ENCODE results near the gene MYL2.
A peak's percentile ranks its signal among the peaks of the same experiment; 100 is the strongest.

The MYL2 gene

GRCh38 chr12:110888256-110888991 lies 32.0 kb downstream of the MYL2 start:
- no peak for DNase-seq

GRCh38 chr12:110885152-110885840 lies 35.1 kb downstream of the MYL2 start:
- peak; percentile 56 for DNase-seq

GRCh38 chr12:110883251-110883650 lies 37.1 kb downstream of the MYL2 start:
- no peak for DNase-seq

GRCh38 chr12:110880651-110881050 lies 39.7 kb downstream of the MYL2 start:
- no peak for DNase-seq

- DNase-seq: no peak
Measured at GRCh38 chr12:110874781-110875180, 45.6 kb downstream of the MYL2 start.

- no peak for DNase-seq
Measured at GRCh38 chr12:110874351-110874750, 46.0 kb downstream of the MYL2 start.

- no peak for DNase-seq
Measured at GRCh38 chr12:110872100-110872499, 48.3 kb downstream of the MYL2 start.

- no peak for DNase-seq
Measured at GRCh38 chr12:110869803-110870202, 50.6 kb downstream of the MYL2 start.

GRCh38 chr12:110869026-110869425 lies 51.4 kb downstream of the MYL2 start:
- no peak for DNase-seq

GRCh38 chr12:110865521-110865920 lies 54.9 kb downstream of the MYL2 start:
- DNase-seq: no peak

GRCh38 chr12:110863161-110863560 lies 57.2 kb downstream of the MYL2 start:
- no peak for DNase-seq

GRCh38 chr12:110862329-110862728 lies 58.0 kb downstream of the MYL2 start:
- DNase-seq: no peak

- DNase-seq: no peak
Measured at GRCh38 chr12:110861729-110862128, 58.6 kb downstream of the MYL2 start.

All from NCI-H1694 treated with DMSO at 0.1 percent for 48 hours (cell line).